ENCODE data around the gene EXOC6B. TPM values are rescaled to one million over a fixed set of nuclear protein-coding genes. Genes with fewer than 3 reads are reported as not detected.
A peak's percentile ranks its signal among the peaks of the same experiment; 100 is the strongest.

The EXOC6B gene
- total RNA-seq, 1 donor from 2014 or later = 104 TPM

DNA sequence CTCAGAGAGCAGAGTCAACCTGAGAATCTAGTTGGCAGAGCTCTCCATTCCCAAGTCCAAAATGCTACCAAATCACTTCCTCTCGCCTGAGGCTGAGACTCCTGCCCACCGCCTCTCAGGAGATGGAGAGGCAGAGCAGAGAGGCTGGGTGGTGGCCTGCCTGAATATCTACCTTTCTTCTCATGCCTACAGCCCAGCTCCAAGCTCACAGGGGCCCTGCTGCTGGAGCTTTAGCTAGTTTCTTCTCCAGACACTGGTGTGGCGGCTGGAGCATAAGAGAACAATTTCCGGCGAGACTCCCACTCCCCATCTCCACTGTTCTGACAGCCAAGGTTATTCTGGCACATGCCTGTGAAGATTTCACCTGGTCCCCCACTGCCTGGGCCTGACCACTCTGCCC lies 670.1 kb downstream of the EXOC6B start:
- no peaks in the 10 kb centered on the region for H3K27me3 Mint-ChIP-seq (ENCODE audit: low read depth)
- H3K27ac Mint-ChIP-seq = peak overlapping the region; percentile 3
- no peak overlapping the region for H3K4me3 Mint-ChIP-seq
- H3K4me1 Mint-ChIP-seq = peaks cover 77% of the 10 kb centered on the region
- TF ChIP-seq, protein P1, sequence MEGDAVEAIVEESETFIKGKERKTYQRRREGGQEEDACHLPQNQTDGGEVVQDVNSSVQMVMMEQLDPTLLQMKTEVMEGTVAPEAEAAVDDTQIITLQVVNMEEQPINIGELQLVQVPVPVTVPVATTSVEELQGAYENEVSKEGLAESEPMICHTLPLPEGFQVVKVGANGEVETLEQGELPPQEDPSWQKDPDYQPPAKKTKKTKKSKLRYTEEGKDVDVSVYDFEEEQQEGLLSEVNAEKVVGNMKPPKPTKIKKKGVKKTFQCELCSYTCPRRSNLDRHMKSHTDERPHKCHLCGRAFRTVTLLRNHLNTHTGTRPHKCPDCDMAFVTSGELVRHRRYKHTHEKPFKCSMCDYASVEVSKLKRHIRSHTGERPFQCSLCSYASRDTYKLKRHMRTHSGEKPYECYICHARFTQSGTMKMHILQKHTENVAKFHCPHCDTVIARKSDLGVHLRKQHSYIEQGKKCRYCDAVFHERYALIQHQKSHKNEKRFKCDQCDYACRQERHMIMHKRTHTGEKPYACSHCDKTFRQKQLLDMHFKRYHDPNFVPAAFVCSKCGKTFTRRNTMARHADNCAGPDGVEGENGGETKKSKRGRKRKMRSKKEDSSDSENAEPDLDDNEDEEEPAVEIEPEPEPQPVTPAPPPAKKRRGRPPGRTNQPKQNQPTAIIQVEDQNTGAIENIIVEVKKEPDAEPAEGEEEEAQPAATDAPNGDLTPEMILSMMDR (IDR thresholded peaks at IDR 0.05; ENCODE audit: unreplicated experiment) = no peak
- H3K36me3 Mint-ChIP-seq = no peaks in the 10 kb centered on the region
- no peak for DNase-seq (ENCODE audit: low spot score in 2 of 2, unreplicated experiment in 2 of 2)
- H3K9me3 Mint-ChIP-seq = no peaks in the 10 kb centered on the region

DNA sequence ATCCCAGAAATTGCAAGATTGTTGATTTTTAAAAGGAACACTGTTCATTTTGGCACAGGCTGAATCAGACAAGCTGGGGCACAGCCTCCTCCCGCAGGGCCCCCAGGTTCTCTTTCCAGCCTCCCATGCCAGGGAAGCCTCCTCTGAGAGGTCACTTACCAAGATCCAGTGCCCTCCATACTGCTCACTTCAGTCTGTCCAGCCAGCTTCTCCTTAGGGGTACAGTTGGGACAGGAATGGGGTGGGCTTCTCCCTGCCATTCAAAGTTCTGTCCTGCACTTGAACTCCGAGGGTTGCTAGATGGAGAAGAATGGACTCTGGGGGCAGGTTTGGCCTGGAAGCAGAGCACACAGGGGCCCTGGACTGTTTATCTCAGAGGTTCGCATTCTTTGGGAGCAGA lies 670.7 kb downstream of the EXOC6B start:
- Mint-ChIP-seq H3K27me3 (ENCODE audit: low read depth) (no peaks in the 10 kb centered on the region), H3K27ac (peak overlapping the region; percentile 94), H3K4me3 (no peak overlapping the region), H3K4me1 (peaks cover 77% of the 10 kb centered on the region), H3K36me3 (no peaks in the 10 kb centered on the region), H3K9me3 (no peaks in the 10 kb centered on the region)
- TF ChIP-seq, protein P1 (IDR thresholded peaks at IDR 0.05; ENCODE audit: unreplicated experiment) = no peak
- no peak for DNase-seq (ENCODE audit: low spot score in 2 of 2, unreplicated experiment in 2 of 2)

DNA sequence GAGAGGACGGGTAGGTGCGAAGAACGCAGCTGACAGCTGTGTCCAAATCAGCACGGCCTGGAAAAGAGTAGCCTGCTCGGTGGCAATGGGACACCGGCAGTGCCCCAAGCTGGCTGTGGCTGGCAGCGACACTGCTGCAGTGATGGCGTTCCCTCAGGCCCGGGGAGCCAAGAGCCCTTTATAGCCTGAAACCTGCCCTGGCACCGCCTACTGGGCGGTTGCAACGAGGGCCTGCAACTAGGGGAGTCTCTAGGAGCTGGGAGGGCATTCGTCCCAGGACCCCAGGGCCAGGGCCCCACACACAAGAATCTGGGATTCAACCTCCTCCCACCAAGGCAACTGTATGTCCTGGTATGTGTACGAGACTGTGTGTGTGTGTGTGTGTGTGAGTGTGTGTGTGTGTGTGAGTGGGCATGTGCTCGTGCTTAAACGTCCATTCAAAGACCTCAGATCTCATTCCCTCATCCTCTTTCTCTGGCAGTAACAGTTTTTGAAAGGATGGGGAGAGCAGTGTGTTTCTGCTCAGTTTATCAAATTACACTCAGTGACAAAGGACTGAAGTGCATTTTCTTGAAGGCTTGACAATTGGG lies 671.4 kb downstream of the EXOC6B start:
- TF ChIP-seq, protein P1 (IDR thresholded peaks at IDR 0.05; ENCODE audit: unreplicated experiment) = no peak
- H3K4me1 Mint-ChIP-seq = peaks cover 77% of the 10 kb centered on the region
- no peak for DNase-seq (ENCODE audit: low spot score in 2 of 2, unreplicated experiment in 2 of 2)
- no peaks in the 10 kb centered on the region for H3K36me3 Mint-ChIP-seq
- H3K4me3 Mint-ChIP-seq = peak overlapping the region; percentile 72
- H3K27me3 Mint-ChIP-seq (ENCODE audit: low read depth) = no peaks in the 10 kb centered on the region
- peak overlapping the region; percentile 94 for H3K27ac Mint-ChIP-seq
- H3K9me3 Mint-ChIP-seq = no peaks in the 10 kb centered on the region

DNA sequence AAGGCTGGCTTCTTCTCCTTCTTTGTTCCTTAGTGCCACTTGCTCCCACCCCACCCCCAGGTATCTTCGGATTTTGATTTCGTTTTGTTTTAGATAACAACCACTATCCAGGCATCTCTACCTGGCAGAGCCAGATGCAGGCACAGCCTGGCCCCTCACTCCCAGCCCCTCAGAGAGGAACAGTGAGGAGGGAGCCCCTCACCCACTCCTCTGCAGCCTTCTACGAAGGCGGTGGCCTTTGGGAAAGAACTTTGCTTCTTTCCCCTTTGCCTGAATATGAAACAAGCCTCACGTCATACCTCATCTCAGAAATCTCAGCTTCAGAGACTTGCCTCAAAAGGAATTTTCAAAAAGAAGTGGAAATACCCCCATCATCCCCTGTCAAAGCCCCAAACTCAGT lies 671.9 kb downstream of the EXOC6B start:
- H3K4me3 Mint-ChIP-seq = peak overlapping the region; percentile 72
- TF ChIP-seq, protein P1 (IDR thresholded peaks at IDR 0.05; ENCODE audit: unreplicated experiment) = no peak
- no peak for DNase-seq (ENCODE audit: low spot score in 2 of 2, unreplicated experiment in 2 of 2)
- peaks cover 78% of the 10 kb centered on the region for H3K4me1 Mint-ChIP-seq
- H3K27me3 Mint-ChIP-seq (ENCODE audit: low read depth) = no peaks in the 10 kb centered on the region
- no peaks in the 10 kb centered on the region for H3K36me3 Mint-ChIP-seq
- peak overlapping the region; percentile 94 for H3K27ac Mint-ChIP-seq
- H3K9me3 Mint-ChIP-seq = no peaks in the 10 kb centered on the region

DNA sequence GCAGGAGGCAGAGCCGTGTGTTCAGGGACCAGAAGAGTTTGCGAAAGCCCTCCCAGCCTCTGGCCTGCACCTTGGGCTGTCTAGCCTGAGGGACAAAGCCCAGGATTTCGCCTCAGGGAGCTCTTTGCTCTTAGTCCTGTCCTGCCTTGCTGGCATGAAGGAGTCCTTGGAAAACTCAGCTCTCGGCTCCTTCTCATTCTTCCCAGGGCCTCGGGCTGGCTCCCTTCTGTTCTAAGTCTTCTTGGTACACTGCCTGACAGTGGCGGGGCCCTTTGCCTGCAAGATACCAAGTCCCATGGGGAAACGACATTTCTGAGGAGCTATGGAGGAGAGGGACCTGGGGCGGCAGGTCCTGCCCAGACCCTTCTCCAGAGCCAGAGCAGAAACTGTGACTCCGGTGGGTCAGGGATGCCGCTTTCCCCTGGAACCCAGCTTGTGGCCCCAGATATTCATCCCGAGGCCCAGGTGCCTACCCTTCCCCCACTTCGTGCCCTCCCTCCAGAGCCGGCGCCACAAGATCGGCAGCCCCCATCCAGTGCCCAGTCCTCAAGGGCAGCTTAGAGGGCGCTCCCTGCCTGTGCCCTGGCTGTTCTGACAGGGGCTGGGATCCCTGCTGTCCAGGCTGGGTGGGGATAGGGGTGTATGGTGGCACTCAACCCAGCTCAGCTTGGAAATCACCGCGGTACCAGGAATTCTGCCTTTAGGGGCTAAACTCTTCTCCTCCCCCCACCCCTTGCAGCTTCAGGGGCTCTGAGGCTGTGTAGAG lies 672.6 kb downstream of the EXOC6B start:
- H3K36me3 Mint-ChIP-seq = peaks cover 2% of the 10 kb centered on the region
- peak in 1 of 2 experiments; percentile 34 for DNase-seq (ENCODE audit: low spot score in 2 of 2, unreplicated experiment in 2 of 2)
- H3K27ac Mint-ChIP-seq = peak overlapping the region; percentile 95
- H3K4me3 Mint-ChIP-seq = peak overlapping the region; percentile 82
- H3K4me1 Mint-ChIP-seq = peaks cover 75% of the 10 kb centered on the region
- no peaks in the 10 kb centered on the region for H3K9me3 Mint-ChIP-seq
- TF ChIP-seq, protein P1 (IDR thresholded peaks at IDR 0.05; ENCODE audit: unreplicated experiment) = no peak
- H3K27me3 Mint-ChIP-seq (ENCODE audit: low read depth) = peaks cover 1% of the 10 kb centered on the region
